HepG2 (cell line): ENCODE results near the gene DRAXIN. TPM values are rescaled to one million over a fixed set of nuclear protein-coding genes. Genes with fewer than 3 reads are reported as not detected.

ENCODE experiments used
- ATAC-seq: fragments of 200-7000 bp; cut with Tn5 transposase; 3 replicates; pipeline ENCODE4 v1.9.1; 2020; ENCODE audit warnings: mild to moderate bottlenecking, moderate library complexity
- BruUV-seq: library from RNA; stranded (reverse); fragments of 400-500 nt; replicated peaks from 2 replicates; lab custom pipeline; 2021; lab: Mats Ljungman, UMichigan
- CTCF ChIA-PET: fragments of 300-600 bp; formaldehyde crosslinking; extraction: SDS; loops from one replicate; lab custom pipeline; 2021; ENCODE audit warnings: low total read pairs, inconsistent platforms, low intra/inter-chr PET ratio; lab: Yijun Ruan, JAX
- POLR2A ChIA-PET: fragments of 350-600 bp; sonication (Branson Sonifier 250); formaldehyde crosslinking; loops from one replicate; lab custom pipeline; 2020; ENCODE audit warnings: antibody characterized with exemption, inconsistent platforms; lab: Yijun Ruan, JAX
- DNase-seq: peaks from one replicate; pipeline ENCODE4 v3.0.0-alpha.2; 2015; ENCODE audit warnings: low spot score
- FAIRE-seq: peaks from 3 replicates; lab custom pipeline; 2011; peaks lifted over from hg19 to GRCh38; lab: Jason Lieb, UNC
- H2AFZ ChIP-seq: one replicate; pipeline ENCODE4 v1.6.1; 2011; ENCODE audit warnings: low read length, inconsistent platforms
- H3K27ac ChIP-seq: fragments of 300-600 bp; 3 replicates; pipeline ENCODE4 v1.8.0; 2011; ENCODE audit warnings: mixed run types, mild to moderate bottlenecking, mixed read lengths, low read length, inconsistent platforms; ENCODE audit not compliant: insufficient read depth; ENCODE audit errors: extremely low read length
- H3K27me3 ChIP-seq, 2 experiments: fragments of 200-600 bp in 1 of 2; 2 replicates in 1 of 2; 3 replicates in 1 of 2; pipeline versions ENCODE4 v1.6.0 to v1.8.0; 2011; ENCODE audit warnings: low read length in 2 of 2, mild to moderate bottlenecking in 2 of 2, moderate library complexity in 2 of 2, inconsistent platforms in 1 of 2; ENCODE audit not compliant: insufficient read depth in 2 of 2, control insufficient read depth in 1 of 2
- H3K36me3 ChIP-seq, 2 experiments: fragments of 200-600 bp in 1 of 2; replicated peaks in 1 of 2; 2 replicates in 1 of 2; 3 replicates in 1 of 2; pipeline versions ENCODE4 v1.5.1 to v1.8.0; 2011; ENCODE audit warnings: low read length in 2 of 2, inconsistent platforms in 1 of 2; ENCODE audit not compliant: insufficient read depth in 2 of 2, control insufficient read depth in 1 of 2
- H3K4me1 ChIP-seq: 2 replicates; pipeline ENCODE4 v1.5.1; 2012; ENCODE audit warnings: low read length, inconsistent platforms; ENCODE audit not compliant: insufficient read depth
- H3K4me2 ChIP-seq: 2 replicates; pipeline ENCODE4 v1.6.0; 2011; ENCODE audit warnings: low read depth, low read length, inconsistent platforms
- H3K4me3 ChIP-seq, 3 experiments: fragments of 200-600 bp in 1 of 3; sonication (generic), shearing (Covaris generic) in 1 of 3; replicated peaks in 1 of 3; 2 replicates each; pipeline ENCODE4 v1.5.1; 2011 to 2016; ENCODE audit warnings: low read length in 3 of 3, inconsistent platforms in 2 of 3, low read depth in 2 of 3, mild to moderate bottlenecking in 2 of 3, control low read depth in 1 of 3, mixed read lengths in 1 of 3; ENCODE audit not compliant: insufficient read depth in 1 of 3
- H3K79me2 ChIP-seq: one replicate; pipeline ENCODE4 v1.6.1; 2011; ENCODE audit warnings: low read length, inconsistent platforms; ENCODE audit not compliant: insufficient read depth
- H3K9ac ChIP-seq: 2 replicates; pipeline ENCODE4 v1.6.0; 2011; ENCODE audit warnings: mild to moderate bottlenecking, low read depth, low read length, inconsistent platforms; ENCODE audit not compliant: insufficient read depth
- H3K9me3 ChIP-seq: 2 replicates; pipeline ENCODE4 v1.5.1; 2012; ENCODE audit warnings: mild to moderate bottlenecking, low read length
- H4K20me1 ChIP-seq: 2 replicates; pipeline ENCODE4 v1.6.0; 2011; ENCODE audit warnings: inconsistent platforms, mild to moderate bottlenecking, low read length, moderate library complexity; ENCODE audit not compliant: insufficient read depth
- AKNA ChIP-seq: sonication (generic); formaldehyde crosslinking; IDR thresholded peaks from 2 replicates; pipeline ENCODE4 v1.4.0; 2020; ENCODE audit warnings: missing genetic modification reagents, borderline replicate concordance
- ATF5 ChIP-seq: sonication (generic); formaldehyde crosslinking; IDR thresholded peaks from 2 replicates; pipeline ENCODE4 v1.4.0; 2020; ENCODE audit warnings: mild to moderate bottlenecking, low read depth, missing genetic modification reagents
- HNF1A ChIP-seq, 2 experiments: sonication (generic) in 1 of 2; formaldehyde crosslinking in 1 of 2; IDR thresholded peaks; 2 replicates each; pipeline versions ENCODE4 v1.4.0 to v1.6.1; 2016 to 2020; ENCODE audit warnings: borderline replicate concordance in 1 of 2, low read depth in 1 of 2, mild to moderate bottlenecking in 1 of 2, missing genetic modification reagents in 1 of 2
- KDM3A ChIP-seq: IDR thresholded peaks from 2 replicates; pipeline ENCODE4 v1.6.1; 2018; ENCODE audit warnings: low read depth, missing compliant biosample characterization
- NPAS2 ChIP-seq: sonication (generic); formaldehyde crosslinking; IDR thresholded peaks from 2 replicates; pipeline ENCODE4 v1.8.0; 2022; ENCODE audit warnings: mild to moderate bottlenecking, missing genetic modification reagents, borderline replicate concordance
- SUZ12 ChIP-seq: fragments of 150-350 bp; IDR thresholded peaks from 2 replicates; pipeline ENCODE4 v1.6.1; 2014; ENCODE audit warnings: low read depth, low read length
- ZNF274 ChIP-seq: sonication (generic); formaldehyde crosslinking; IDR thresholded peaks from 2 replicates; pipeline ENCODE4 v1.5.1; 2020; ENCODE audit warnings: mild to moderate bottlenecking, missing genetic modification reagents
- ZNF326 ChIP-seq: sonication (generic); formaldehyde crosslinking; IDR thresholded peaks from 2 replicates; pipeline ENCODE4 v1.4.0; 2020; ENCODE audit warnings: missing genetic modification reagents, borderline replicate concordance
- ZNF543 ChIP-seq: sonication (generic); formaldehyde crosslinking; IDR thresholded peaks from 2 replicates; pipeline ENCODE4 v1.4.0; 2020; ENCODE audit warnings: mild to moderate bottlenecking, missing genetic modification reagents
- ZNF576 ChIP-seq: sonication (generic); formaldehyde crosslinking; IDR thresholded peaks from 2 replicates; pipeline ENCODE4 v1.4.0; 2020; ENCODE audit warnings: mild to moderate bottlenecking, missing genetic modification reagents
- ZNF615 ChIP-seq: sonication (generic); formaldehyde crosslinking; IDR thresholded peaks from 2 replicates; pipeline ENCODE4 v1.5.0; 2020; ENCODE audit warnings: mild to moderate bottlenecking, missing genetic modification reagents, borderline replicate concordance
- ZNF747 ChIP-seq: sonication (generic); formaldehyde crosslinking; IDR thresholded peaks from 2 replicates; pipeline ENCODE4 v1.8.1; 2023; ENCODE audit warnings: missing genetic modification reagents, mild to moderate bottlenecking, borderline replicate concordance
- ZNF773 ChIP-seq: sonication (generic); formaldehyde crosslinking; IDR thresholded peaks from 2 replicates; pipeline ENCODE4 v1.4.0; 2020; ENCODE audit warnings: missing genetic modification reagents, borderline replicate concordance
- WGBS: methylation state at CpG from one replicate; pipeline ENCODE4 v1.1.6; 2017; ENCODE audit warnings: low lambda C conversion rate; 5-methylcytosine and 5-hydroxymethylcytosine counted together
- in situ Hi-C: cut with HindIII; loops from 2 replicates; pipeline ENCODE4 v1.10.0; 2017; ENCODE audit warnings: low pct_unique_long_range_greater_than_20kb; ENCODE audit not compliant: extremely low pct_ligation_motif_present
- intact Hi-C: fragments of 100-400 bp; cut with micrococcal nuclease; formaldehyde crosslinking; loops from one replicate; pipeline ENCODE4 v1.10.0; 2022; ENCODE audit not compliant: unreplicated experiment
- polyA plus RNA-seq, 8 experiments: library from polyadenylated mRNA; depleted of rRNA in 3 of 8; stranded (reverse) in 7 of 8; unstranded in 1 of 8; fragments of >200 nt; fragmentation: Illumina TruSeq in 4 of 8; extraction: Trizol in 4 of 8; gene quantifications; 2 replicates each; pipeline versions ENCODE4 v1.2.1 to v1.2.3, GENCODE V29; 2011 to 2016; ENCODE audit warnings: low read depth in 4 of 8, missing spikeins in 1 of 8, mixed read lengths in 1 of 8; ENCODE audit not compliant: insufficient read depth in 1 of 8
- total RNA-seq, 5 experiments: library from RNA; depleted of rRNA; stranded (reverse); fragments of >200 nt; fragmentation: Illumina TruSeq; extraction: Trizol; gene quantifications; 2 replicates each; pipeline ENCODE4 v1.2.3, GENCODE V29; 2016; ENCODE audit warnings: low read depth in 1 of 5

Gene DRAXIN
- total and polyA plus RNA-seq, 2 of the 13 experiments (the other 11 are each of a cell fraction or from before 2014, with no cell fraction given), result 0.02 TPM; not detected in 1

GRCh38 chr1:11720033-11720376, 28.5 kb downstream of the DRAXIN start (continued):
- TF ChIP-seq AKNA (CRISPR knock-in tag) (no peak), ZNF773 (CRISPR knock-in tag) (no peak), ATF5 (no peak), NPAS2 (CRISPR knock-in tag) (no peak), KDM3A (CRISPR knock-in tag) (no peak), SUZ12 (no peak)

GRCh38 chr1:11720525-11720924, 29.0 kb downstream of the DRAXIN start:
- POLR2A ChIA-PET, result interaction anchor here (1.8 kb wide), 2 partner anchors 16 to 67 kb away, joined by 7 to 9 read pairs; partner anchors contain the start of gene AGTRAP
- 16% methylated on average over 4 of the region's 4 CpGs for WGBS
- Histone ChIP-seq H3K27ac (no peak overlapping the region), H3K79me2 (no peaks in the 10 kb centered on the region), H3K4me2 (no peak overlapping the region), H3K27me3 (peaks cover 8 to 40% of the 10 kb centered on the region in 2 experiments; a peak in 4 of 5 replicates), H3K9ac (no peak overlapping the region), H3K4me1 (peaks cover 11% of the 10 kb centered on the region), H3K9me3 (no peaks in the 10 kb centered on the region), H4K20me1 (no peaks in the 10 kb centered on the region), H3K36me3 (no peaks in the 10 kb centered on the region), H2AFZ (no peak overlapping the region), H3K4me3 (no peak overlapping the region)
- intact Hi-C loops (no loop called here), in situ Hi-C loops (no loop called here)
- FAIRE-seq, result no peak
- CTCF ChIA-PET, result interaction anchor here (0.7 to 1.8 kb wide), 3 partner anchors 56 to 78 kb away, joined by 4 to 15 read pairs (median 7); partner anchors contain the start of gene FBXO6
- no peak for DNase-seq
- no TSS peak for BruUV-seq
- ATAC-seq, result no peak
- TF ChIP-seq ZNF615 (CRISPR knock-in tag) (no peak), ZNF326 (CRISPR knock-in tag) (no peak), ZNF747 (CRISPR knock-in tag) (no peak), ZNF274 (CRISPR knock-in tag) (no peak), ZNF543 (CRISPR knock-in tag) (no peak), HNF1A (IDR thresholded peaks at IDR 0.05; ENCODE audit: low read depth) (no peak), HNF1A (CRISPR knock-in tag; IDR thresholded peaks at IDR 0.05; ENCODE audit: borderline replicate concordance) (no peak), ZNF576 (CRISPR knock-in tag) (no peak)
